HEK293 (cell line): ENCODE data around the gene LMNA.

ENCODE experiments used
- CTCF ChIA-PET: fragments of 350-600 bp; formaldehyde crosslinking; extraction: SDS; loops from one replicate; lab custom pipeline; 2021; ENCODE audit warnings: antibody characterized with exemption; lab: Yijun Ruan, JAX
- POLR2A ChIA-PET: fragments of 300-600 bp; formaldehyde crosslinking; extraction: SDS; loops from one replicate; lab custom pipeline; 2020; ENCODE audit warnings: antibody characterized with exemption, inconsistent platforms; lab: Yijun Ruan, JAX
- H3K27ac ChIP-seq: fragments of 200-500 bp; sonication (Bioruptor generic); 2 replicates; pipeline ENCODE4 v1.5.1; 2014; ENCODE audit warnings: low read depth, low read length, control low read depth, inconsistent platforms; ENCODE audit errors: extremely low read depth
- H3K36me3 ChIP-seq, 2 experiments: fragments of 200-500 bp in 1 of 2; sonication (Bioruptor generic) in 1 of 2; 1 replicate in 1 of 2; 2 replicates in 1 of 2; pipeline ENCODE4 v1.5.1; 2014 to 2017; ENCODE audit warnings: inconsistent platforms in 2 of 2, low read length in 2 of 2; ENCODE audit not compliant: control insufficient read depth in 2 of 2, insufficient read depth in 1 of 2
- H3K4me1 ChIP-seq: fragments of 200-500 bp; sonication (Bioruptor generic); 2 replicates; pipeline ENCODE4 v1.5.1; 2014; ENCODE audit warnings: mild to moderate bottlenecking, low read length, inconsistent platforms; ENCODE audit not compliant: control insufficient read depth, insufficient read depth
- H3K4me3 ChIP-seq: 2 replicates; pipeline ENCODE4 v1.5.1; 2011; ENCODE audit warnings: low read depth, mild to moderate bottlenecking, control low read depth, low read length, moderate library complexity
- H3K9me3 ChIP-seq: fragments of 200-500 bp; sonication (Bioruptor generic); 2 replicates; pipeline ENCODE4 v1.5.1; 2014; ENCODE audit warnings: low read depth, low read length, inconsistent platforms; ENCODE audit not compliant: control insufficient read depth, insufficient read depth
- BCL11A ChIP-seq: fragments of 450-650 bp; formaldehyde crosslinking; IDR thresholded peaks from 2 replicates; pipeline ENCODE4 v1.5.1; 2016; ENCODE audit warnings: low read depth, missing biosample characterization, missing genetic modification characterization
- BCL6B ChIP-seq: fragments of 450-650 bp; formaldehyde crosslinking; IDR thresholded peaks from 2 replicates; pipeline ENCODE4 v1.5.1; 2017; ENCODE audit warnings: missing biosample characterization, missing genetic modification characterization
- GFI1B ChIP-seq: fragments of 450-650 bp; formaldehyde crosslinking; IDR thresholded peaks from 2 replicates; pipeline ENCODE4 v1.5.1; 2016; ENCODE audit warnings: missing biosample characterization, missing genetic modification characterization
- INSM2 ChIP-seq: fragments of 450-650 bp; formaldehyde crosslinking; IDR thresholded peaks from 2 replicates; pipeline ENCODE4 v1.5.1; 2016; ENCODE audit warnings: missing biosample characterization, missing genetic modification characterization
- MYNN ChIP-seq: fragments of 450-650 bp; formaldehyde crosslinking; IDR thresholded peaks from 2 replicates; pipeline ENCODE4 v1.5.1; 2016; ENCODE audit warnings: missing biosample characterization, missing genetic modification characterization, borderline replicate concordance
- PRDM1 ChIP-seq: fragments of 450-650 bp; formaldehyde crosslinking; IDR thresholded peaks from 2 replicates; pipeline ENCODE4; 2016; ENCODE audit warnings: missing biosample characterization, missing genetic modification characterization
- ZBTB20 ChIP-seq: fragments of 450-650 bp; formaldehyde crosslinking; IDR thresholded peaks from 2 replicates; pipeline ENCODE4 v1.5.1; 2016; ENCODE audit warnings: missing biosample characterization, missing genetic modification characterization
- ZNF10 ChIP-seq: fragments of 450-650 bp; formaldehyde crosslinking; IDR thresholded peaks from 2 replicates; pipeline ENCODE4 v1.5.1; 2017; ENCODE audit warnings: missing biosample characterization, missing genetic modification characterization
- ZNF112 ChIP-seq: fragments of 450-650 bp; formaldehyde crosslinking; IDR thresholded peaks from 2 replicates; pipeline ENCODE4 v1.5.0; 2017; ENCODE audit warnings: missing biosample characterization, missing genetic modification characterization
- ZNF121 ChIP-seq: fragments of 450-650 bp; formaldehyde crosslinking; IDR thresholded peaks from 2 replicates; pipeline ENCODE4 v1.5.1; 2016; ENCODE audit warnings: missing biosample characterization, missing genetic modification characterization
- ZNF266 ChIP-seq: fragments of 450-650 bp; formaldehyde crosslinking; IDR thresholded peaks from 2 replicates; pipeline ENCODE4 v1.5.1; 2016; ENCODE audit warnings: missing biosample characterization, missing genetic modification characterization, low read depth
- ZNF449 ChIP-seq: fragments of 450-650 bp; formaldehyde crosslinking; IDR thresholded peaks from 2 replicates; pipeline ENCODE4 v1.5.1; 2017; ENCODE audit warnings: missing biosample characterization, mild to moderate bottlenecking, missing genetic modification characterization, moderate library complexity
- ZNF571 ChIP-seq: fragments of 450-650 bp; formaldehyde crosslinking; IDR thresholded peaks from 2 replicates; pipeline ENCODE4 v1.5.0; 2017; ENCODE audit warnings: missing biosample characterization, missing genetic modification characterization
- ZNF610 ChIP-seq: fragments of 450-650 bp; formaldehyde crosslinking; IDR thresholded peaks from 2 replicates; pipeline ENCODE4 v1.5.1; 2016; ENCODE audit warnings: missing biosample characterization, missing genetic modification characterization, borderline replicate concordance
- ZNF660 ChIP-seq: fragments of 450-650 bp; IDR thresholded peaks from 2 replicates; pipeline ENCODE4 v1.5.1; 2018; ENCODE audit warnings: missing biosample characterization, mild to moderate bottlenecking, missing genetic modification characterization
- ZNF777 ChIP-seq: fragments of 450-650 bp; formaldehyde crosslinking; IDR thresholded peaks from 2 replicates; pipeline ENCODE4 v1.5.1; 2017; ENCODE audit warnings: missing biosample characterization, missing genetic modification characterization, borderline replicate concordance
- ZNF791 ChIP-seq: fragments of 450-650 bp; formaldehyde crosslinking; IDR thresholded peaks from 2 replicates; pipeline ENCODE4 v1.5.1; 2016; ENCODE audit warnings: missing biosample characterization, missing genetic modification characterization
- TF ChIP-seq, protein P1 (sequence below): fragments of 450-650 bp; formaldehyde crosslinking; IDR thresholded peaks from 2 replicates; pipeline ENCODE4 v1.5.1; 2016; ENCODE audit warnings: missing biosample characterization, missing genetic modification characterization

LMNA gene

GRCh38 chr1:156090840-156091188, 23.7 kb upstream of the LMNA start (continued):
- no peak for TF ChIP-seq BCL6B
- TF ChIP-seq ZNF610 (tag by site-specific recombination), result no peak
- no peak for TF ChIP-seq INSM2 (tag by site-specific recombination)
- no peak for TF ChIP-seq ZNF266 (tag by site-specific recombination)
- TF ChIP-seq PRDM1 (tag by site-specific recombination), result no peak
- TF ChIP-seq ZNF449 (tag by site-specific recombination), result no peak
- no peak for TF ChIP-seq ZNF10 (tag by site-specific recombination)
- TF ChIP-seq ZNF112 (tag by site-specific recombination), result no peak
- no peak for TF ChIP-seq ZNF791
- TF ChIP-seq MYNN (tag by site-specific recombination), result no peak
- no peak for TF ChIP-seq ZNF660 (tag by site-specific recombination)
- TF ChIP-seq, protein P1, sequence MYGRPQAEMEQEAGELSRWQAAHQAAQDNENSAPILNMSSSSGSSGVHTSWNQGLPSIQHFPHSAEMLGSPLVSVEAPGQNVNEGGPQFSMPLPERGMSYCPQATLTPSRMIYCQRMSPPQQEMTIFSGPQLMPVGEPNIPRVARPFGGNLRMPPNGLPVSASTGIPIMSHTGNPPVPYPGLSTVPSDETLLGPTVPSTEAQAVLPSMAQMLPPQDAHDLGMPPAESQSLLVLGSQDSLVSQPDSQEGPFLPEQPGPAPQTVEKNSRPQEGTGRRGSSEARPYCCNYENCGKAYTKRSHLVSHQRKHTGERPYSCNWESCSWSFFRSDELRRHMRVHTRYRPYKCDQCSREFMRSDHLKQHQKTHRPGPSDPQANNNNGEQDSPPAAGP (tag by site-specific recombination), result peak; percentile 36; the same call in 1 of the 2 replicates
- TF ChIP-seq, all 188 proteins: peak for 10

GRCh38 chr1:156091610-156092009, 22.9 kb upstream of the LMNA start:
- Histone ChIP-seq H3K4me3 (no peak overlapping the region), H3K36me3 (peaks cover 0 to 4% of the 10 kb centered on the region in 2 experiments; a peak in 2 of 3 replicates), H3K27ac (no peak overlapping the region), H3K9me3 (no peaks in the 10 kb centered on the region), H3K4me1 (no peaks in the 10 kb centered on the region)
- POLR2A ChIA-PET, result no interaction called here
- TF ChIP-seq MYNN (tag by site-specific recombination) (no peak), GFI1B (no peak), ZBTB20 (tag by site-specific recombination) (no peak), ZNF121 (tag by site-specific recombination) (peak; percentile 92), ZNF112 (tag by site-specific recombination) (no peak), ZNF571 (tag by site-specific recombination) (no peak), ZNF777 (tag by site-specific recombination) (no peak)
- CTCF ChIA-PET, result interaction anchor here (0.9 to 22.5 kb wide), 6 partner anchors 9 to 142 kb away, joined by 3 to 1029 read pairs (median 8); partner anchors contain the start of genes LMNA and MEX3A

DNA sequence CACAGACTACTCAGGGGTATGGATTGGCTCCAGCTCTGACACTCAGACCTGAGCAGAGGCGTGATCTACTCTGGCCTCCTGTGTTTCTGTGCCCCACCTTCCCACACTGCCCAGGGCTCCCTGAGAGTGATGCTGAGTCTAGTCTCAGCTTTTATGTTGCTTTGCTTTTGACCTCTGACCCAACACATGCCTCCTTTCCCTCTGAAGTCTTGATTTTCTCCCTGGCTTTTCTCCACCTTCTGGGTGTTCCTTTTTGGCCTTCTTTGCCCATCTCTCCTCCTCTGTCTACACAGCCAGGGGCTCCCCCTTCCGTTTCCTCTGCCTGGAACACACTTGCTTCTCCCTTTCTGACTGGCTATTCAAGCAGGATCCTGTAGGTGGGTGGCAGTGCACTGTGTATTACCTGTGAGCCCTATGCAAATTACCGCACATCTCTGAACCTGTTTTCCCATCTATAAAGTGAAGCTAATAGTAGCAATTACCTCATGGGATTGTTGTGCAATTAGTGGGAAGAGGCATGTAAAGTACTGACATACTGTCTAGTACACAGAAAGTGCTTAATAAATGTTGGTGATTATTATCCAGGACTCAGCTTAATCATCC, 18.5 kb upstream of the LMNA start:
- no peaks in the 10 kb centered on the region for H3K4me1 ChIP-seq
- 0 out of 2 replicates have a peak, but pooled peaks have one; percentile 15 for TF ChIP-seq PRDM1 (tag by site-specific recombination)
- TF ChIP-seq BCL11A (tag by site-specific recombination), result no peak
- peaks cover 0 to 4% of the 10 kb centered on the region in 2 experiments; a peak in 2 of 3 replicates for H3K36me3 ChIP-seq
- H3K4me3 ChIP-seq, result no peak overlapping the region
- ChIA-PET POLR2A (interaction anchor here (1.0 to 2.6 kb wide), 4 partner anchors 10 to 117 kb away, joined by 3 to 16 read pairs (median 8); partner anchors contain the start of genes LMNA and PMF1), CTCF (interaction anchor here (0.6 to 22.5 kb wide), 20 partner anchors 9 to 742 kb away, joined by 3 to 1029 read pairs (median 5); partner anchors contain the start of gene LMNA)
- H3K27ac ChIP-seq, result no peak overlapping the region
- H3K9me3 ChIP-seq, result no peaks in the 10 kb centered on the region
